ENCODE data around the gene ALDH1A1. TPM values are rescaled to one million over a fixed set of nuclear protein-coding genes. Genes with fewer than 3 reads are reported as not detected.

Gene ALDH1A1
- total RNA-seq, 4 donors from 2014 or later, result 23.3 to 42.8 (median 30.9) TPM

DNA sequence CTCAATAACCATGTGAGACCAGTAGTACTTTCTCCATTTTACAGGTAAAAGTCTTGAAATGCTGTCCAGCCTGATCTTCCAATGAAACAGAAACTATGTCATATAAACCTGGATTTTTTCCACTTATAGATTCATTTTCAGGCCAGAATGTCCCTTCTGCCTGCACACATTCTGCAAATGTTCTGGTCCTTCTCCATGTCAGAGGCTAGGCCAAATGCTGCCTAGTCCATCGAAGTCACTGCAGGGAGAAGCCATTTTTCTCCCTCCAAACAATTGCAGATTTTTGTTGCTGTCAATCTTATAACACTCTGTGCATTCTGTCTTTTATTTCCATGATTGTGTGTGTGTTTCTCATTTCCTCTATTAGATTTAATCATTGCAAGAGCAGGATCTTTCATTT, 59.4 kb downstream of the ALDH1A1 start:
- Histone ChIP-seq H3K9me3 (no peaks in the 10 kb centered on the region), H3K27me3 (no peaks in the 10 kb centered on the region), H3K4me3 (no peak overlapping the region), H3K27ac (no peak overlapping the region), H3K4me1 (no peaks in the 10 kb centered on the region), H3K36me3 (no peaks in the 10 kb centered on the region)
- in situ Hi-C loops (cut with MboI; ENCODE audit: low sequenced_read_pairs in 4 of 4), result no loop called here
- ATAC-seq (no peak), DNase-seq (no peak)
- TF ChIP-seq, protein P1, sequence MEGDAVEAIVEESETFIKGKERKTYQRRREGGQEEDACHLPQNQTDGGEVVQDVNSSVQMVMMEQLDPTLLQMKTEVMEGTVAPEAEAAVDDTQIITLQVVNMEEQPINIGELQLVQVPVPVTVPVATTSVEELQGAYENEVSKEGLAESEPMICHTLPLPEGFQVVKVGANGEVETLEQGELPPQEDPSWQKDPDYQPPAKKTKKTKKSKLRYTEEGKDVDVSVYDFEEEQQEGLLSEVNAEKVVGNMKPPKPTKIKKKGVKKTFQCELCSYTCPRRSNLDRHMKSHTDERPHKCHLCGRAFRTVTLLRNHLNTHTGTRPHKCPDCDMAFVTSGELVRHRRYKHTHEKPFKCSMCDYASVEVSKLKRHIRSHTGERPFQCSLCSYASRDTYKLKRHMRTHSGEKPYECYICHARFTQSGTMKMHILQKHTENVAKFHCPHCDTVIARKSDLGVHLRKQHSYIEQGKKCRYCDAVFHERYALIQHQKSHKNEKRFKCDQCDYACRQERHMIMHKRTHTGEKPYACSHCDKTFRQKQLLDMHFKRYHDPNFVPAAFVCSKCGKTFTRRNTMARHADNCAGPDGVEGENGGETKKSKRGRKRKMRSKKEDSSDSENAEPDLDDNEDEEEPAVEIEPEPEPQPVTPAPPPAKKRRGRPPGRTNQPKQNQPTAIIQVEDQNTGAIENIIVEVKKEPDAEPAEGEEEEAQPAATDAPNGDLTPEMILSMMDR (IDR thresholded peaks at IDR 0.05 in 4 of 5, conservative IDR thresholded peaks at IDR 0.05 in 1 of 5), result no peak
- TF ChIP-seq POLR2A (IDR thresholded peaks at IDR 0.05), result no peak
- intact Hi-C loops (cut with DNase I; ENCODE audit: low total_unique reads), result no loop called here

DNA sequence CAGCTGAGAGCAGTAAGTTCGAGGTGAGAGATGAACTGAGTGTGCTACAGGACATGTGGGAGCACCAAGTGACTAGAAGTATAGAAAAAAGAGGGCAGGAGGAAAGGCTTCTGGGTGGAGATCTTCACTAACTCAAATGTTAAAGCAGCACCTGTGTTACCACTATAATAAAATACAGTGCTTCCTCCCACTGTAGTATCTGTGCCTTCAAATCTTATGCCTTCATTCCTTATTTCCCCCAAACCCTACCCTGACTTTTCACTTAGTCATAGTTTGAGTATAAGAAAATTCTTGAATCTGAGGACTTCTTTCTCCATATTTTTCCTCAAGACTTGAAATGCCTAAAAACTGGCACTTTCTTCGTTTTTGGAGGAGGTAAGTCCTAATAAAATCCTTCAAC, 61.8 kb downstream of the ALDH1A1 start:
- no peak for ATAC-seq
- Histone ChIP-seq H3K4me1 (no peaks in the 10 kb centered on the region), H3K27me3 (no peaks in the 10 kb centered on the region), H3K36me3 (no peaks in the 10 kb centered on the region), H3K4me3 (no peak overlapping the region), H3K9me3 (no peaks in the 10 kb centered on the region), H3K27ac (no peak overlapping the region)
- intact Hi-C loops (cut with DNase I; ENCODE audit: low total_unique reads) (no loop called here), in situ Hi-C loops (cut with MboI; ENCODE audit: low sequenced_read_pairs in 4 of 4) (no loop called here)
- no peak for DNase-seq
- no peak for TF ChIP-seq POLR2A (IDR thresholded peaks at IDR 0.05)
- TF ChIP-seq, protein P1 (IDR thresholded peaks at IDR 0.05 in 4 of 5, conservative IDR thresholded peaks at IDR 0.05 in 1 of 5), result no peak

DNA sequence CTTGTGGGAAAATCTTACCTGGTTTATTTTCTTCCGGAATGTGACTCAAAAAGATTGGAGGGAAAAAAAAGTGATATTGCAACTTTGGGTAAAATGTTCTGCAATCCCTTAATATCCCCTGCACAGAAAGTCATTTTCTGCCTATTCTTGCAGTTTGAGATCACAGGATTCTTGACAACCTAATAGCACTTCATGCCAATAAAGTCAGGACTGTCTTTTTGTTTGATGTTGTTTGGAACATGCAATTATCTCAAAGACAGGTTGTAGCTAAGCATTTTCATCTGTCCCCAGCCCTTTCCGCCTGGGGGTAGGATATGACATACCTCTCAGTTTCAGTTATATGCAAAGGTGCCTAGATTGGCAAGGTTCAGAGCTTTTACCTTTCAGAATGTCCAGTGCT, 63.9 kb downstream of the ALDH1A1 start:
- DNase-seq (no peak), ATAC-seq (no peak)
- Histone ChIP-seq H3K4me3 (no peak overlapping the region), H3K27ac (no peak overlapping the region), H3K9me3 (no peaks in the 10 kb centered on the region), H3K27me3 (no peaks in the 10 kb centered on the region), H3K36me3 (no peaks in the 10 kb centered on the region), H3K4me1 (no peaks in the 10 kb centered on the region)
- intact Hi-C loops (cut with DNase I; ENCODE audit: low total_unique reads), result no loop called here
- no peak for TF ChIP-seq POLR2A (IDR thresholded peaks at IDR 0.05)
- TF ChIP-seq, protein P1 (IDR thresholded peaks at IDR 0.05 in 4 of 5, conservative IDR thresholded peaks at IDR 0.05 in 1 of 5), result no peak
- in situ Hi-C loops (cut with MboI; ENCODE audit: low sequenced_read_pairs in 4 of 4), result loop anchor here in 1 of 4 donors (10.0 kb wide), 1 partner anchor 126 kb away; no protein-coding TSS in a partner anchor

DNA sequence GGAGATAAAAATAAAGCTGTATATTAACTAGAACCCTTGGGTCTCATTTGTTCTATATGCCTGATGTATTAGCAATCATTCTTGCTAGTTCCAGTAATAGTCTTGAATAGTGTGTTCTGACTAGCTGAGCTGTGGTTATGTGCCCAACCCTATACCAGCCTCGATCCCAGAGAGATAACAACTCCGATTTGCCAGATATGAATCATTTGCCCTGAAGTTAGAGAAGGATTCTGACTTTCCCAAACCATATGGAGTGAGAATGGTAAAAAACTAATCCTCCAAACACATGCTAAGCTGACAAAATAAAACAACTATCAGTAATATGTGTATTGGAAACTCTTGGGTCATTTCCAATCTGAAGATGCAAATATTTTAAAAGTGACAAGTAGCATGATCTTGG, 64.8 kb downstream of the ALDH1A1 start:
- no peak for ATAC-seq

More for the DNA sequence above, 64.8 kb downstream of the ALDH1A1 start:
- Histone ChIP-seq H3K27me3 (no peaks in the 10 kb centered on the region), H3K4me3 (no peak overlapping the region), H3K27ac (no peak overlapping the region), H3K36me3 (no peaks in the 10 kb centered on the region), H3K9me3 (no peaks in the 10 kb centered on the region), H3K4me1 (no peaks in the 10 kb centered on the region)
- no peak for DNase-seq
- intact Hi-C loops (cut with DNase I; ENCODE audit: low total_unique reads), result no loop called here
- TF ChIP-seq POLR2A (IDR thresholded peaks at IDR 0.05), result no peak
- TF ChIP-seq, protein P1 (IDR thresholded peaks at IDR 0.05 in 4 of 5, conservative IDR thresholded peaks at IDR 0.05 in 1 of 5), result no peak
- in situ Hi-C loops (cut with MboI; ENCODE audit: low sequenced_read_pairs in 4 of 4), result loop anchor here in 1 of 4 donors (10.0 kb wide), 1 partner anchor 127 kb away; no protein-coding TSS in a partner anchor
